ENCODE results near the gene TACC2. TPM values are rescaled to one million over a fixed set of nuclear protein-coding genes. Genes with fewer than 3 reads are reported as not detected.

The TACC2 gene
- total RNA-seq, 4 donors from 2014 or later: 63.1 to 102 (median 74.9) TPM

GRCh38 chr10:122290833-122291532 is 302.0 kb downstream of the TACC2 start:
- Histone ChIP-seq H3K27ac (no peak overlapping the region), H3K36me3 (no peaks in the 10 kb centered on the region), H3K4me3 (no peak overlapping the region), H3K9me3 (no peaks in the 10 kb centered on the region), H3K27me3 (no peaks in the 10 kb centered on the region), H3K4me1 (no peaks in the 10 kb centered on the region)
- WGBS, 2 donors (ENCODE audit: low coverage in 1 of 2): 84% methylated on average over 3 of the region's 13 CpGs; no CpG with 5 or more reads in 1 of the 2 donors
- TF ChIP-seq CTCF (IDR thresholded peaks at IDR 0.05) (no peak), POLR2AphosphoS5 (IDR thresholded peaks at IDR 0.05) (no peak), POLR2A (IDR thresholded peaks at IDR 0.05) (no peak), EP300 (IDR thresholded peaks at IDR 0.05) (no peak)
- no peak for ATAC-seq

GRCh38 chr10:122291739-122292138 is 302.8 kb downstream of the TACC2 start:
- Histone ChIP-seq H3K36me3 (no peaks in the 10 kb centered on the region), H3K4me1 (no peaks in the 10 kb centered on the region), H3K9me3 (no peaks in the 10 kb centered on the region), H3K4me3 (no peak overlapping the region), H3K27me3 (no peaks in the 10 kb centered on the region), H3K27ac (no peak overlapping the region)
- ATAC-seq: no peak
- WGBS, 2 donors (ENCODE audit: low coverage in 1 of 2): 69 to 87% methylated on average over 2 to 4 of the region's 5 CpGs
- TF ChIP-seq EP300 (IDR thresholded peaks at IDR 0.05): no peak
- no peak for TF ChIP-seq POLR2AphosphoS5 (IDR thresholded peaks at IDR 0.05)
- no peak for TF ChIP-seq CTCF (IDR thresholded peaks at IDR 0.05)
- TF ChIP-seq POLR2A (IDR thresholded peaks at IDR 0.05): no peak

- H3K9me3 ChIP-seq: no peaks in the 10 kb centered on the region
- WGBS, 2 donors (ENCODE audit: low coverage in 1 of 2): 95 to 100% methylated on average over 1 to 3 of the region's 3 CpGs
- no peaks in the 10 kb centered on the region for H3K4me1 ChIP-seq
- H3K27me3 ChIP-seq: no peaks in the 10 kb centered on the region
- no peak overlapping the region for H3K27ac ChIP-seq
- TF ChIP-seq CTCF (IDR thresholded peaks at IDR 0.05): no peak
- TF ChIP-seq POLR2AphosphoS5 (IDR thresholded peaks at IDR 0.05): no peak
- no peak for TF ChIP-seq POLR2A (IDR thresholded peaks at IDR 0.05)
- TF ChIP-seq EP300 (IDR thresholded peaks at IDR 0.05): no peak
- no peak for ATAC-seq
- H3K36me3 ChIP-seq: no peaks in the 10 kb centered on the region
- H3K4me3 ChIP-seq: no peak overlapping the region
Measured at GRCh38 chr10:122292376-122292775, 303.4 kb downstream of the TACC2 start.

GRCh38 chr10:122293156-122293960 is 304.4 kb downstream of the TACC2 start:
- WGBS, 2 donors (ENCODE audit: low coverage in 1 of 2): 77 to 87% methylated on average over 5 of the region's 10 CpGs

More at GRCh38 chr10:122293156-122293960, 304.4 kb downstream of the TACC2 start:
- Histone ChIP-seq H3K9me3 (no peaks in the 10 kb centered on the region), H3K36me3 (no peaks in the 10 kb centered on the region), H3K27ac (no peak overlapping the region), H3K4me3 (no peak overlapping the region), H3K27me3 (no peaks in the 10 kb centered on the region), H3K4me1 (no peaks in the 10 kb centered on the region)
- TF ChIP-seq POLR2A (IDR thresholded peaks at IDR 0.05) (no peak), CTCF (IDR thresholded peaks at IDR 0.05) (no peak), EP300 (IDR thresholded peaks at IDR 0.05) (no peak), POLR2AphosphoS5 (IDR thresholded peaks at IDR 0.05) (no peak)
- no peak for ATAC-seq

Measured in gastroesophageal sphincter (tissue), 4 donors.